Measurements from ENCODE around the gene PRR20E.
"Not testable (repeated sequence)": the region's sequence is repeated elsewhere in the genome, so short reads cannot be mapped to it uniquely, and the experiment has no call there.

PRR20E gene

DNA sequence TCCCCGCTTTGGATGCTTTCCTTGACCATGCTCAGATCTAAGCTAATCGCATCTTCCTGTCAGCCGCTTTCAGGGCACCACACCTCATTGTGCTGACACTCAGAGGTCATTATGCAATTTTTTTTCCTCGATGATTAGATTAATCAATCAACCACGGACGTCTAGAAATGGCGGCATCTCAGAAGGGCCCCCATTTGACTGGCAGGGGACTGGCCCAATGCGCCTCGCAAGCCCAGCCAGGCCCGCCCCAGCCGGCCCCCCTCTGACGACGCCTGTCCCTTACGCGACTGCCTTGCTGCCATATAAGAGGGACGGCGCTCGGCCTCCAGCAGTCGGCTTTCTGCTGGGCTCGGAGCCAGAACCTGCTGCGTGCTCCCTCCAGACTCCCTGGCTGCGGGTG lies at the start of gene PRR20E:
TSS of gene PRR20E (plus strand) at position 301 of the 400 bp plus-strand sequence. CDS start 387 bp downstream, outside the sequence.
- DNase-seq = not testable (repeated sequence)

DNA sequence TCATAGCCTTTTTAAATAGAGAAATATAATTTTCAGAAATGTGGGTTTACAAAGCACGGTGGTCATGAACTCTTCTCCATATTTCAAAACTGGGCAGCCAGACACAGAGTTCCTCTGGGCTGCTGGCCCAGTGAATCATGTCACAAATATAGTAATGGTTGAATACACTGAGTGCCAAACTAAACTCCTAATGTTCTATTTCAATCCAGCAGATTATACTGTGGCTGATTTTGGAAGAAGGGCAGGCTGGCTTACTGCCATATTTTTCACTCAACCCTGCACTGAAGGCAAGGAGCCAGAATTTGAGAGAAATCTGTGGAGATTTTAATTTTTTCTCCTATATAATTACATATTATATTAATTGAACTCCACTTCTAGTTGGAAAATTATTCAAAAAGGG lies 43.3 kb upstream of the PRR20E start:
- DNase-seq = no peak

DNA sequence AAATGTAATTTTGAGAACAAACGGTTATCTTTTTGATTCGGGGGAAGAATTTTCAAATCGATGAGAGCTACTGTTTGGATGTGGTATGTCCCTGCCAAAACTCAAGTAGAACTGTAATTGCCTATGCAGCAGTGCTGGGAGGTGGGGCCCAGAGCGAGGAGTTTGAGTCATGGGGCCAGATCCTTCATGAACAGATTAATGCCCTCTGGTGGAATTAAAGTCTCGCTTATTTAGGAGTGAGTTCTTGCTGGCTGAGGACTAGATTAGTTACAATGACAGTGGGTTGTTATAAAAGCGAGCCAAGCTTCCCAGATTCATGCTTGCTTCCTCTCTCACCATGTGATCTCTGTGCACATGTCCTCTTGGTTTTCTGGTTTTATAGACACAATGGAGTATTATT lies 38.1 kb upstream of the PRR20E start:
- no peak for DNase-seq

DNA sequence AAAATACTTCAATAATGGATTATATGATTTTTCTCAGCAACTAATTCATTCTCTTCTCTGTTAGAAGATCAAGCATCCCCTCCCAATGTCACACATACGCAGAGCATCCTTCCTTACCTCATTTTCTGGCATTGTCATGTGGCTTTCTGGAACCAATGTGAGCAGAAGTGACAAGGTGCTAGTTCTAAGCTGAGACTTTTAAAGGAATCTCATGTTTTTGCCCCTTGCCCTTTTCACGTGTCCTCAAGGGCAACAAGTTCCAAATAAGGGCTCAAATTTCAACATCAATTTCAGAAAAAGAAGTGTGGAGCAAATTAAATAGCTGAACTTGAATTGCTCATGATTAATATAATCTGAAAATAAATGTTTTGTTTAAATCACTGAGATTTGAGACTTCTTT lies 30.9 kb upstream of the PRR20E start:
- no peak for DNase-seq

DNA sequence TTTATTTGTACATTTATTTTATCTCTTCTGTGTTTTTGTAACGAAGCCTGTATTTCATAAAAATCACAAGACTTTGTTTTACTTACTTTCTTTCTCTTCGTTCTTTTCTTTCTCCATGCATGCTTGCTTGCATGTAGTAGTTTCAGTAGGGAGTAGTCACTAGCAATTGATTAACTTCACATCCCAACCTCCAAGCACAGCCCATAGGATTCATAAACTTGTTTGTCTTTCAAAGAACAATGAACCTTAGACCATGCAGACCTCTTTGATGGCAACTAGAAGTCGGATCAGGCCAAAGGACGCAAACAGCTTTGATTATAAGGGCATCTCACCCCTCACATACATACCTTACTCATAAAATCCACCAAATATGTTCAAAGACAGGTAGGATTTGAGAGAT lies 29.4 kb upstream of the PRR20E start:
- no peak for DNase-seq

DNA sequence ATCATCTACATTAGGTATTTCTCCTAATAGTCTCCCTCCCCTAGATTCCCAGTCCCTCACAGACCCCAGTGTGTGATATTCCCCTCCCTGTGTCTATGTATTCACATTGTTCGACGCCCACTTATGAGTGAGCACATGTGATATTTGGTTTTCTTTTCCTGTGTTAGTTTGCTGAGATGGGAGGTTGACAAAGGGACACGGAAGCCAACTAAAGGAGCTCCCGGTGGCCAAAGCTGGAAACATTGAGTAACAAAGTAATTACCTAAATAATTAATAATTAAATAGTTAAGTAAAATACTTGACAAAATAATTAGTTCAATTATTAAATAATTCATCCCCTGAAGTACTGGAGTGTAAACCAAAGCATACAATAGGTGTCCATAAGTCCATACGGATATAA lies 28.0 kb upstream of the PRR20E start:
- DNase-seq = no peak

DNA sequence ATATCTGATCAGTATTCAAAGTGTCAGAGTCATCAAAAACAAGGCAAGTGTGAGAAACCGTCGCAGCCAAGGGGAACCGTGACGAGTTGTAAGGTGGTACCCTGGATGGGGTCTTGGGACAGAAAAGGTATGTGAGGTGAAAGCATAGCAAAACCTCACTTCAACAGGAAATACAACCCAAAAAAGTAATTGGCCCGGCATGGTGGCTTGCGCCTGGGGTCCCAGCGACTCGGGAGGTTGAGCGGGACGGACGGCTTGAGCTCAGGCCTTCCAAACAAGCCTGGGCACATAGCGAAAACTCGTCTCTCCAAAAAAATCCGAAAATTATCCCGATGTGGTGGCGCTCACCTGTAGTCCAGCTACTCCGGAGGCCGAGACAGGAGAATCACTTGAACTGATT lies 27.2 kb upstream of the PRR20E start:
- DNase-seq = not testable (repeated sequence)

DNA sequence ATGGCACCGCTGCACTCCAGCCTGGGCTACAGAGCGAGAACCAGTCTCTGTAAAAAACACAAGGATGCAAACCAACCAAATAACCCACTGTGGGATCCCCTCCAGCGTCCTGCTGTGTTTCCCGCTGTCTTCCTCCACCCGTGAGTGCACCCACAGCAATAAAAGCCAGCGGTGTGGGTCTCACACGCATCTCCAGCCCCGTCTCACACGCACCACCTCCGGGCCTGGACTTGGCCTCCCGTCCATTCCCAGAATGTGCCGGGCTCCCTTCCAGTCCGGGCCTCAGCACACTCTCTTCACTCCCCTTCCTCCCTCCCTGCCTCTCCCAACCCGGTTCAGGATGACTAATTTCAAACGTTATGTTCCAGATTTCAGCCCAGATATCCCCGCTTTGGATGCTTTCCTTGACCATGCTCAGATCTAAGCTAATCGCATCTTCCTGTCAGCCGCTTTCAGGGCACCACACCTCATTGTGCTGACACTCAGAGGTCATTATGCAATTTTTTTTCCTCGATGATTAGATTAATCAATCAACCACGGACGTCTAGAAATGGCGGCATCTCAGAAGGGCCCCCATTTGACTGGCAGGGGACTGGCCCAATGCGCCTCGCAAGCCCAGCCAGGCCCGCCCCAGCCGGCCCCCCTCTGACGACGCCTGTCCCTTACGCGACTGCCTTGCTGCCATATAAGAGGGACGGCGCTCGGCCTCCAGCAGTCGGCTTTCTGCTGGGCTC lies 26.6 kb upstream of the PRR20E start, which contains the start of gene PRR20A:
TSS of gene PRR20A (plus strand) at position 684 of the 734 bp plus-strand sequence. CDS start 387 bp downstream, outside the sequence.
- DNase-seq = not testable (repeated sequence)

DNA sequence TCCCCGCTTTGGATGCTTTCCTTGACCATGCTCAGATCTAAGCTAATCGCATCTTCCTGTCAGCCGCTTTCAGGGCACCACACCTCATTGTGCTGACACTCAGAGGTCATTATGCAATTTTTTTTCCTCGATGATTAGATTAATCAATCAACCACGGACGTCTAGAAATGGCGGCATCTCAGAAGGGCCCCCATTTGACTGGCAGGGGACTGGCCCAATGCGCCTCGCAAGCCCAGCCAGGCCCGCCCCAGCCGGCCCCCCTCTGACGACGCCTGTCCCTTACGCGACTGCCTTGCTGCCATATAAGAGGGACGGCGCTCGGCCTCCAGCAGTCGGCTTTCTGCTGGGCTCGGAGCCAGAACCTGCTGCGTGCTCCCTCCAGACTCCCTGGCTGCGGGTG lies 19.8 kb upstream of the PRR20E start, which contains the start of gene PRR20B:
TSS of gene PRR20B (plus strand) at position 301 of the 400 bp plus-strand sequence. CDS start 387 bp downstream, outside the sequence.
- DNase-seq = not testable (repeated sequence)

DNA sequence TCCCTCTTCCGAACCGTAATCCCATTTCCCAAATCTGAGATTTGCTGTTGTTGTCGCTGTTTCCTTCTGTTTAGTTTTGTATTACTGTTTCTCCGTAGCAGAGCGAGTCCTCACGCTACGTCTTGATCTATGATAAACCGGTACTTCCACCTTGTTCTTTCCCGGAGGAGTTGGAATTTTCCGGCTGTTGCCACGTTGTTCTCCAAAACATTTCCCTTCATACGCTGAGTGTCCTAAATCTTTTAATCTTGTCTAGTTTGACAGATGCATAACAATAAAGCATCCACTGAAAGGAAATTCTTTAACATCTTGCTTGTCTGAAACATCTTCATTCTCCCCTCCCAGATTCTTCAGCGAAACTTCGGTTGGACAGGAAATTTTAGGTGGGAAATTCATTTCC lies 18.9 kb upstream of the PRR20E start:
- not testable (repeated sequence) for DNase-seq

DNA sequence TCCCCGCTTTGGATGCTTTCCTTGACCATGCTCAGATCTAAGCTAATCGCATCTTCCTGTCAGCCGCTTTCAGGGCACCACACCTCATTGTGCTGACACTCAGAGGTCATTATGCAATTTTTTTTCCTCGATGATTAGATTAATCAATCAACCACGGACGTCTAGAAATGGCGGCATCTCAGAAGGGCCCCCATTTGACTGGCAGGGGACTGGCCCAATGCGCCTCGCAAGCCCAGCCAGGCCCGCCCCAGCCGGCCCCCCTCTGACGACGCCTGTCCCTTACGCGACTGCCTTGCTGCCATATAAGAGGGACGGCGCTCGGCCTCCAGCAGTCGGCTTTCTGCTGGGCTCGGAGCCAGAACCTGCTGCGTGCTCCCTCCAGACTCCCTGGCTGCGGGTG lies 13.2 kb upstream of the PRR20E start, which contains the start of gene PRR20C:
TSS of gene PRR20C (plus strand) at position 301 of the 400 bp plus-strand sequence. CDS start 387 bp downstream, outside the sequence.
- not testable (repeated sequence) for DNase-seq

DNA sequence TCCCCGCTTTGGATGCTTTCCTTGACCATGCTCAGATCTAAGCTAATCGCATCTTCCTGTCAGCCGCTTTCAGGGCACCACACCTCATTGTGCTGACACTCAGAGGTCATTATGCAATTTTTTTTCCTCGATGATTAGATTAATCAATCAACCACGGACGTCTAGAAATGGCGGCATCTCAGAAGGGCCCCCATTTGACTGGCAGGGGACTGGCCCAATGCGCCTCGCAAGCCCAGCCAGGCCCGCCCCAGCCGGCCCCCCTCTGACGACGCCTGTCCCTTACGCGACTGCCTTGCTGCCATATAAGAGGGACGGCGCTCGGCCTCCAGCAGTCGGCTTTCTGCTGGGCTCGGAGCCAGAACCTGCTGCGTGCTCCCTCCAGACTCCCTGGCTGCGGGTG lies 6.7 kb upstream of the PRR20E start, which contains the start of gene PRR20D:
TSS of gene PRR20D (plus strand) at position 301 of the 400 bp plus-strand sequence. CDS start 387 bp downstream, outside the sequence.
- not testable (repeated sequence) for DNase-seq

DNA sequence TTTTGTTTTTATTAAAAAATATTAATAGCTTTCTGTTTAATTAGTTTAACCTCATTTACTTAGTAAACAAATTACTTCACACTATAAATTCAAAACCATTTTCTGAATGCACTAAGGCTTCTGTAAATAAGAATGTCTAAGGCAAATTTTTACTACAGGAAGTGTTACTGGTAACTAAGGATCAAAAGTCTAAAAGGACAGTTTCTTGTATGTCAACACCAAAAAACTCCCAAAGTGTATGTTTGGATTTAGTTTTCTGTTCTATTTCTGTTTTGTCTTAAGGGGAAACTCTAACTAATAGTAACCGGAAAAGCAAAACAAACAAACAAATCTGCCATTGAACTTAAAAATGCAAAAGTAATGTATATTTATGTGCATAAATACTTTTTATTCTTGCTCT lies 24.7 kb downstream of the PRR20E start:
- no peak for DNase-seq

DNA sequence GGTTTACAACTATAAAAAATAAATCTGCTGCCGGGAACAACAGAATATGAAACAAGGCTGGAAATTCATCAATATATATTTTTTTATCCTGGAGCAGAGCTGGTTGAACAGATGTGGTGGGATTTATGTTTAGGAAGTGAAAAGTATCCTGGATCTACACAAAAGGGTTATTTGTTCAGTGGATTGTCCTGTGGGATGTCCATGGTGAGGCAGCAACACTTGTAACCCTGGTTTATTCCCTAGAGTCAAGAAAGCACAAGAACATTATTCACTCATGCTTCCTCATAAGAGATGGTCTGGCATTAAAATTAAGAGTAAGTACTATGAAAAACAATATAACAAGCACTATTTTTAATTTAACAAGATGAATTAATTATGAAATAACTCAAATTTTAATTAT lies 46.0 kb downstream of the PRR20E start:
- no peak for DNase-seq
